Fibroblast of lung (primary cell): Measurements from ENCODE around the gene PUM2.

ENCODE experiments used
- CTCF ChIP-seq, 2 donors: IDR thresholded peaks in 1 of 2; conservative IDR thresholded peaks in 1 of 2; 1 replicate in 1 of 2; 2 replicates in 1 of 2; pipeline ENCODE4 v1.5.1; 2011 to 2012; ENCODE audit warnings: low read length in 2 of 2, control low read depth in 1 of 2, inconsistent platforms in 1 of 2, low read depth in 1 of 2, mild to moderate bottlenecking in 1 of 2
- EZH2 ChIP-seq: IDR thresholded peaks from 2 replicates; pipeline ENCODE4 v1.5.1; 2012; ENCODE audit warnings: low read length, control low read depth, mild to moderate bottlenecking; ENCODE audit errors: missing control alignments

- no peak for TF ChIP-seq CTCF (conservative IDR thresholded peaks at IDR 0.05 in 1 of 2, IDR thresholded peaks at IDR 0.05 in 1 of 2; ENCODE audit: low read depth in 1 of 2, low read length in 2 of 2)
- no peak for TF ChIP-seq EZH2
These were observed 136.0 kb downstream of the PUM2 start for GRCh38 chr2:20214566-20215182.
